PFSK-1 (cell line): ENCODE results near the gene LCN12.

Experiments
- POLR2AphosphoS5 ChIP-seq: IDR thresholded peaks from 2 replicates; pipeline ENCODE4 v1.6.1; 2012; ENCODE audit warnings: low read depth, mild to moderate bottlenecking, control low read depth, low read length, moderate library complexity
- REST ChIP-seq, 2 experiments: IDR thresholded peaks; 2 replicates each; pipeline versions ENCODE4 v1.6.1 to v1.8.0; 2011 to 2012; ENCODE audit warnings: low read depth in 2 of 2, low read length in 2 of 2, control low read depth in 1 of 2, inconsistent platforms in 1 of 2, mild to moderate bottlenecking in 1 of 2, moderate library complexity in 1 of 2; ENCODE audit not compliant: insufficient read depth in 1 of 2
- TAF1 ChIP-seq: IDR thresholded peaks from 2 replicates; pipeline ENCODE4 v1.6.1; 2012; ENCODE audit warnings: low read length, control low read depth, borderline replicate concordance; ENCODE audit not compliant: insufficient read depth

GRCh38 chr9:136925414-136926153, 26.5 kb upstream of the LCN12 start:
- no peak for TF ChIP-seq REST (IDR thresholded peaks at IDR 0.05; ENCODE audit: insufficient read depth in 1 of 2, low read depth in 2 of 2, low read length in 2 of 2)
- TF ChIP-seq POLR2AphosphoS5 = no peak
- TF ChIP-seq TAF1 = no peak
